SW480 (cell line): ENCODE measurements around the gene DEPP1.

ENCODE experiments used
- DNase-seq: peaks from one replicate; pipeline ENCODE4 v3.0.0-alpha.2; 2016; ENCODE audit warnings: low spot score

DEPP1 gene

GRCh38 chr10:44979281-44980191 is 927 bp upstream of the DEPP1 start:
- no peak for DNase-seq

GRCh38 chr10:44978213-44978569 is 418 bp downstream of the DEPP1 start:
- no peak for DNase-seq

DNA sequence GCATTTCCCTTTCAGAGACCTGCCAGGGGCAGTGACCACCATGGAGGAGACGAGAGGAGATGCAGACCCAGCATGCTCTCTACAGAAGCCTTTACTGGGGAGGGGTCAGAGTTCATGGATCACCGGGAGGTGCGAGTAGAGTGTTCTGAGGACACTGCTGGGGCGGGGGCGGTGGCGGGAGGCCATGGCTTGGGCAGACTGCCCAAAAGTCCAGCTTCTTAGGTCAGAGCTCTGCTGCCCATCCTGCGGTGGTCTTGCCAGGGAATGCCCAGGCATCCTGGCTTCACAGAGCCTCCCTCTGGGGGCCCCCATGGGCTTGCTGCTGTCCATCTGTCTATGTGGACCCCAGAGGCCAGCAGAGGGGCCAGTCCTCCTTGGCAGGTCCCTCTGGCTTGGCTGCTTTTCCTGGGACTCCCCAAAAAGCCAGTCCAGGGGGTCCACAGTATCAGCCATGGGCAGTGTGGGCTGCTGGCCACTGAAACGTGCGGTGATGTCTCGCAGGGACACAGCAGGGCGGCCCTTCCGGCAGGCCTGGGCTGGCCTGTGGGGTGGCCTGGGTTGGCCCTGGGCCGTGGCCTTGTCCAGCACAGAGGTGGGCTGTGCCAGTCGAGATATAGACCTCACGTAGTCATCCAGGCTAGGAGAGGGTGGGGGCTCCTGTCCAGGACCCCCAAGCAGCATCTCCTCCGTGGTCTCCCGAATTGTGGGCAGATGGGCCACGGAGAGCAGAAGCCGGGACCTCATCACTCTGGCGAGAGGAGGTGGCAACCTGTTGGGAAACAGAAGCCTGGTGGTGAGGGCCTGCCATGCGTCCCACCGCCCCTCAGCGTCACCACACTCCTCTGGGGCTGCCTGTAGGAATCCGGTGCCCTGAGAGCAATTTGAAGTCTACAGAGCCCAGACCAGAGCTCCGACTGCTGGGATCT is 1.1 kb downstream of the DEPP1 start:
- no peak for DNase-seq

DNA sequence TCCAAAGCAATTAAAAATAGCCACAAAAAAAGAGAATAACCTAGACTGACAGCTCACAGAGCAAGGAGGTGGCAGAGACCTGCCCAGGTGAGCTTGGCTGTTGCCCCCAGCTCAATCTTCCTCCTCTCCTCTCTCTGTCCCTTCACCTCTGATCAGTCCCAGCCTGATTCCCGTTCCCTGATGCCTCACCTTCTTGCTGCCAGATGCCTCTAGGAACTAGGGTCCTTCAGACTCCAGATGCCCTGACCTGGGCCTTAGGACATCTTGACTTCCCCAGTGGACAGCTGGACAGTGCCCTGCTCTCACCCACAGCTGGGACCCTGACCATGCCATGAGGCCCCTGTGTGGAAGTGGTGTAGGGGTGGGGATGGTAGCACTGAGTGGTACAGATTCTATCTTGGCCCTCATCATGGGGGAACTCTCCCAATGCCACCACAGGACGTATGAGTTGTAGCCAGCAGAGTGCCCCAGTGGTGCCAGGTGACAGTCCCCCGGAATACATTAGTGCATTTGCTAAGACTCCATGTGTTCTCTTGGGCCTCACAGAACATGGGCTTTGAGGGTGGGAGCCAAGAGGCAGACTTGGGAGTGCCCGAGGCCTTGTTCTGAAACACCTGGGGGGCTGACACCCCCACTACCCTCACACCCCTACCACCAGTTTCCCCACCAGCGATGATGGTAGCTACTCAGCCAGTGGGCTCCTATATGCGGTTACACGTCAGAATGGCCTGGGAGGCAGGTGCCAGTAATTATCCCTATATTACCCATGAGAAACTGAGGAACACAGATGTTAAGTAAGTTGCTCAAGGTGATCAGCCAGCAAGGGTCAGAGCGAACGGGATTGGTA is 2.0 kb downstream of the DEPP1 start:
- DNase-seq: no peak

- DNase-seq: peak; percentile 68
These were observed 2.9 kb downstream of the DEPP1 start for GRCh38 chr10:44975431-44976331.

DNA sequence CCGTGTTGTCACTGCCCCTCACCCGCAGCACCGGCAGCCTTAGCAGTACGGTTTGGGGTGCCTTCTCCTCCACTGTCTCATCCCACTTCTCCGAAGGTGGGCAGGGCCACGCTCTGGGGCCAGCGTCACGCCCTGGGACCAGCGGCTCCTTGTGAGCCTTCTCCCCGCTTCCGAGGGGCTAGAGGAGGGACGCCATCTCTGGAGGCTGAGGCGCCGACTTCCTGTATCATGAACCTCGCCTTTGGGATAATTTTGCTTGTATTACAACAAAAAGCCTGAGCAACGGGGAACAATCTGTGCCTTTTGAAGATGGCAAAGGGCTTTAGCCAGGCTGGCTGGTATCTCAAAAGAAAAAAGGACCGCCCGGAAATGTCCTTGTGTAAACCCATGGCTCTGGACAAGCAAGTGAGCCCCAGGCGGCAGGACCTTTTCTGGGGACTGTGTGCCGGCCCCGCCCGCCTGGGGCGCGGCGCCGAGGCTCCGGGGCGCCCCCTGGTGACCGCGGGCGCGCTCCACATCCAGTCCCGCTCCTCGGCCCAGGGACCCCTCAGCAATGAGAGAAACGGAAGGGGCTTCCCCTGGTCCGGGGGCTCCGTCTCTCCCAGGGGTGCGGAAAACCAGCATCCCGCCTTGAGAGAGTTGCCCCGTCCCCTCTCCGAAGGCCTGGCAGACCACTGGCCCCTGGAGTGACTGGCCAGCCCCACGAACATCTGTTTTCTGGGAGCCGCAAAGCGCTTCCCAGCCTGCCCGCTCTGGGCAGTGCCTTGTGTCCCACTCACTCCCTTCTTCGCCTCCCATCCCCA is 3.8 kb downstream of the DEPP1 start:
- DNase-seq: peak; percentile 49

DNA sequence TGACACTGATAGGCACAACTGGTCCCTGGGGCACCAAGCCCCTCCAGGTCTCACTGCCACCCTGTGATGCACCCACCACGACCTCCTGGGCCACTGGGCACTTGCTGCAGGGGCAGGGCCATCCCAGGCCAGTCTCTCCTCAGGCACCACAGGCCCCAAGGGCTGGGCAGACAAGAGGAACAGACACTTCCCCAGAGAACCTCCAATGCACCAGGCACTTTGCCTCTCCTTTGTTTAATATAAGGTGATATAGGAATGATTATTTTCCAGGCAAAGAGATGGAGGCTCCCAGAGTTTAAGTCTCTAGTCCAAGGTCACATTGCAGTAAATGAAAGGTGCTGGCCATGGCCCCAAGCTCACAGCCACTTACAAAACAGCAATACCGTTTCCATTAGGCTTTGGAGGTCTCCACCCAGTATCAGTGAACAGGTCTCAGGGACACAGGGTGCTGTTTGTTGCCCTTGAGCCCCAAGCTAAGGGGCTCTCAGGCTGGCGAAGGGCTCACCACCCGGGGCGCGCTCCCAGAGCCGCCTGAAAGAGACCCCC is 4.5 kb downstream of the DEPP1 start:
- DNase-seq: no peak

GRCh38 chr10:44973323-44974081 is 5.1 kb downstream of the DEPP1 start:
- DNase-seq: no peak

DNA sequence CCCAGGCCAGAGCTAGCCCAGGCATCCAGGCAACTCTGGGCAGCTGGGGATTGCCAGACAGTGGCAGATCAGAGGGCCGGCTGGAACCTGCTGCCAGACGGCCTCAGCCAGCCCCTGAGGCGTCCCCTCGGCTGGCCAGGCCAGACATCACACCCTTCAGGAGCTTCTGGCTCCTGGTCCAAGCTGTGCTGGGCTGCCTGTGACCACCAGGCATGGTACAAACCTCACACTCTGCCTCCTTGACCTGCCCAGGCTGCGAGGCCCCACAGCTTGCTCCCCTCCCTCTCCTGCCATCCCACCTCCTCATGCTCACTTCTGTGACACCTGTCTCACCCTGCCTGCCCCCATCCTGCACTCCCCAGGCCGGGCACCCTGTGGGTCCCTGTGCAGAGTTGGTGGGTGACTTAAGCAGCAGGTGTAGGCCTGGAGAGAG is 5.7 kb downstream of the DEPP1 start:
- DNase-seq: no peak

- DNase-seq: no peak
These were observed 6.5 kb downstream of the DEPP1 start for GRCh38 chr10:44971935-44972757.

GRCh38 chr10:44971434-44971833 is 7.2 kb downstream of the DEPP1 start:
- DNase-seq: no peak

GRCh38 chr10:44970812-44971395 is 7.7 kb downstream of the DEPP1 start:
- no peak for DNase-seq

- no peak for DNase-seq
These were observed 8.8 kb downstream of the DEPP1 start for GRCh38 chr10:44969854-44970253.

DNA sequence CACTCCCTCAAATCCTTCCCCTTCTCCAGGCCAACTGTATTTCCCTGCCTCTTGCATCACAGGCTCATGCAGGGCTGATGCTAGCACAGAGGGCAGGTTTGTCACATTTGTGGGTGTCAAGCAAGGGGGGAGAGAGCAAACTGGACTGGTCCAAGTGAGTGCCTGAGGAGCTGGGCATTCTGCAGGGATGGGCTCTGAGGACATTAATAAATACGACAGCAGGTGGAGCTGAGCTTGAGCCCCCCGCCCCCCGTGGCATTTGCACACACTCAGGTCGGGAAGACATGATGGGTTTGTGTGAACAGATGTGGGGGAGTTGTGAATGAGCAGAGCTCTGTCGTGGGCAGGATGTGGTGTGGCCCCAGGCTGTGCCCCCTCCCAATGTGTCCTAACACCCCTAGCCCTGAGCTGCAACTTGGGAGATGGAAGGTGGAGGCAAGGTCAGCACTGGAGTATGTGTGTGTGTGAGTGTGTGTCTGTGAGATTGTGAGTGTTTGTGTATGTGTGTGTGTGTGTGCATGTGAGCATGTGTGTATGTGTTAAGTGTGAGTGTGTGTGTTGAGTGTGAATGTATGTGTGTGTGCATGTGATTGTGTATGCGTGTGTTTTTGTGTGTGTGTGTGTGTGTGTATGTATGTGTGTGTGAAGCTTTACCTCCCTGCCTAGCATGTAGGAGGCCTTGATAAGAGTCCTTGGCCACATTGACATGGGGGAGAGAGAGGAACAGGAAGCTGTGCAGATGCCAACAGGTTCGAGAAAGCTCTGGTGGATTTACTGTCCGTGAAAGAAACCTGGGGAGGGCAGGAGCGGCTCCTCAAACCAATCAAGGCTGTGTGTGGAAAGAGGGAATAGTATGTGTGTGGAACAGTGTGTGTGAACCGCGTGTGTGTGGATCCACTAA is 9.9 kb downstream of the DEPP1 start:
- no peak for DNase-seq

DNA sequence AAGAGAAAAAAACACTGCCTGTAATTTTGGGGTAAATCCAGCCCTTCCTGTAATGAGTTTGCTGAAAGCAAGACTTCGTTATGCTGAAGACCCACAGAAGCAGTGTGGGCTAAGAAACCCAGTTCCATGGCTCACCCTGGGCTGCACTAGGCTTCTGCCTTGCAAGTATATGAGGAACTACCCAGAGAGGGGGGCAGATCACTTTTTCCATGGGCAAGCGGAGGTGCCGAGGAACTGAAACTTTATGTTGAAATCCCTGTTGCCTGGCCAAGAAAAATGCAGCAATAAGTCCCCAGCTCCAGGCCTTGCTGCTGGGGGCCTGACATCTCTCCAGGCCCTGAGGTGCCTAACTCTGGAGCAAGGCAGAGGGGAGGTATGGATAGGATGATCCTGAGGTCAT is 10.5 kb downstream of the DEPP1 start:
- no peak for DNase-seq

DNA sequence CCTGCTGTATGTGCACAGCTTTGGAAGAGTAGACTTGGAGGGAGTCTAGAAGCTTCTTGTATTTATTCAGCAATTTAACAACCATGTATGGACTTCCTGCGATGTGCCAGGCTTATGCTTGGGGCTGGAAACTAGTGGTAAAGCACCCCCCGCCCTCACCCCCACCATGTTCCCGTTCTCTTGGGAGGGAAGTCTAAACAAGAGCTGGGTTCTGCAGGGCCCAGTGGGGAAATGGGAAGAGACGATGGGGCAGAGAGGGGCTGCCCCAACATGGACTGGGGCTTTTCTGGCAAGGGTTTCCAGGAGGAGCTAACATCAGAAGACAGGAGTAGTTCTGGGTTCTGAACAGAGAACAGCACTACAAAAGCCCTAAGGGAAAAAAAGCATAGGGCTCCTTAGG is 11.0 kb downstream of the DEPP1 start:
- DNase-seq: no peak
